ENCODE results near the gene CAMK4.

CAMK4 gene

DNA sequence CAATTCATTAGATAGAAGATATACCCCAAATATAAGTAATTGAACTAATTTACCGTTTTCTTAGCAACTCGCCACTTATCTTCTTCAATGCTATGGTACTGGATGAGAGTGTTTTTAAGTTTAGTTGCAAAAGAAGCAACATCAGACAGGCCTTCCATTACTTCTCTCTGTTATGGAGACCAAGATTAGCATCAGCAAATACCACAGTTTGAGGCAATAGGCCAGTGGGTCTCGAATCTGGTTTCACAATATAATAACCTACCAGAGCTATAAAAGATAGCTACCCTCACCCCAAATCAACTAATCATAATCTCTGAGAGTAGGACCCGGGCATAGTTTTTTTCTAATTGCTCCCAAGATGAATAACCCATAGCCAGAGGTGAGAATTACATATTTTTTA is 283.1 kb downstream of the CAMK4 start:
- DNase-seq, result no peak

DNA sequence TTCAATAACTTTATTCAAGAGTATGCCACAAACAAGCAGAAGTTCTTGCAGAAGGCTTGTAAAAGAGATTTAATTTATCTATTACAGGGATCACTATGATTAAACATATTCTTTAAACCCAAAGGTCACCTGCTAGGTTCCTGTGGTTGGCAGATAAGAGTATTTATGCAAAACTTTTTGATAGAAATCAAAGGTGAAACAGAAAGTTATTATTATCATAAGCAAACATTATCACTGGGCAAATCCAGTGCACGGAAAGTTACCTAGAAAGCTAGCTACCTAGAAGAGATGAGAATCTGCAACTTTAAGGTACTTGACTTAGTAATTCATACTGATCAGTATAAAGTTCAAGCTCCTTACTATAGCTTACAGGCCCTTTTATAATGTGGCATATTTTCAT is 284.9 kb downstream of the CAMK4 start:
- DNase-seq, result no peak

DNA sequence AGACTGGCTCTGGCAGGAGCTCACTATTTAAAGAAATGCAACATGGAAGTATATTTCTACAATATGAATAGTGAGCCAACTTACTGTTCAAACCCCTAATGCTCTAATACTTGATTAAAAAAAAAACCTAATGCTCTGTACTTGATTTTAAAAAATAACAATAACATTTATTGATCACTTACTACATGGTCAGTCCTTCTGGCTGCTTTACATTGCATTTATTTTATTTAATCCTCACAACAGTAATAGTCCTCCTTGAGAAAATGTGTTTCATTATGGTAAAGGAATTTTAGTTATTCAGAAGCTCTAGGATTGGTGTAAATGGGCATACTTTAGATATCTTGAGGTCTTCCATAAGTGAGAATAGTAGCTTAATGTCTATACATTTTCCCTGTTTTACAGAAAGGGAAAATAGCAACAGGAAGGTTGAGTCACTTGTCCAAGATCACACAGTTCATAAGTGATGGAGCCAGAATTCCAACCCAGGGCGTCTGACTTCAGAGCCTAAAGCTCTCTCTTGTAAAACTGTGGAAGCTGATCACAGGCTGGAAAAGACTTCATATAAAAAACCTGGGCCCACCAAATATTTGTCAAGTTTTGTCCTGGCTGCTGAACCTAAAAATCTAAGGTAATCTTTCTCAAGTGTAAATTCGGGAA is 287.1 kb downstream of the CAMK4 start:
- no peak for DNase-seq

DNA sequence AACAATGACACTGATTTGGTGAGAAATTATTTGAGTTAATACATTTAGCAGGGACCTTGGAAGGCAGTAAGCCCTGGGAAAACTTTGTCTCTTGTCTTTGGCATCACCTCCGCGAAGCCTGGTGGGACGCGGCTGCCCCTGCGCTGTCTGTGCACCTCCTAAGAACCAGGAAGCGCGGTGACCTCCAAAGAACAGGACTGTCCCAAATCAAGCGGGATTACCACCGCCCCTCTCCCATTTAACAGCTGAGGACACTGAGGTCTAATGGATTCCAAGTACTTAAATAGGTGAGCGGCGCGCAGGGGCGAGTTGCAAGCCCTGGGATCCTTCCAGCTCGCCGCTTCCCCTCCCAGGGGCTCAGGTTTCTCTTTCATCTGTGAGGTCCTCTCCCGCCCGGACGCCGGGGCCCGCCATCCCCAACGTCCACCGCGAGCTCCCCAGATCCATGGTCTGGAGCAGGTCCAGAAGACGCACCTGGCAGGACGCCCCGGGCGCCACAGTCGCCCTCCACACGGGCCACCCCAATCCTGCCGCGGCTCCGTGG is 287.7 kb downstream of the CAMK4 start:
- no peak for DNase-seq

DNA sequence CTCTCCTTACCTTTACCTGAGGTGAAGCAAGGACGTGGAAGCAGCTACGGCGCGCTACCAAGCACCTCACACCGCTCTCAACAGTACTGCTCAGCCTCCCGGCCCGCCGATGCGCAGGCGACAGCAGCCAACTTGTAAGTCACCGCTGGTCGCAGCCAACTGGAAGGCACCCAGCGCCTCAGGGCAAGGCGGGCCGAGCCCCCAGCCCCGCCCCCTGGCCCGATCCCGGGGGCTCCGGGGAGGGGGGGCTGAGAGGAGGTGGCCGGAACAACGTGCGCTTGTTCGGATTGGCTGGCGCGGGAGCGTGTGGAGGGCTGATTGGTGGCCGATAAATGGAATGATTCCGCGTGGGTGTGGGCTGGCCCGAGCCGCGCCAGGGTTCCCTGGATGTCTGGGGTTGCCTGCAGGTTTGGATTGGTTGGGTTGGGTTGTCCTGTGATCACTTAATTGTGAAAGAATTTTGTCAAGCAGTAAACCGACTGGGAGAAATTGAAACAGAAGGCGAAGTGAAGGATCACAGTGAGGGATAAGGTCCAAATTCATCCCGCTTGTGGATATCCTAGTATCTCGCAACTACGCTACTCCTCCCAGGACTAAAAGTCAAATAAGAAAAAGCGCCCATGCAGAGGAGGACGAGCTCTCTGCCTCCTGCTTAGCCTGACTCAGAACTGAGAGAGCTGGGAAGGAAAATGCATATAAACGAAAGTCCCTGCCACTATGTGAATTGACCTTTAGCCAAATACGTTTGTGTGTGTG is 288.4 kb downstream of the CAMK4 start, which contains the start of gene STARD4:
TSS of gene STARD4 (minus strand) at position 161 of the 756 bp plus-strand sequence. CDS start 5,102 bp downstream, outside the sequence.
- peak; percentile 98 for DNase-seq

DNA sequence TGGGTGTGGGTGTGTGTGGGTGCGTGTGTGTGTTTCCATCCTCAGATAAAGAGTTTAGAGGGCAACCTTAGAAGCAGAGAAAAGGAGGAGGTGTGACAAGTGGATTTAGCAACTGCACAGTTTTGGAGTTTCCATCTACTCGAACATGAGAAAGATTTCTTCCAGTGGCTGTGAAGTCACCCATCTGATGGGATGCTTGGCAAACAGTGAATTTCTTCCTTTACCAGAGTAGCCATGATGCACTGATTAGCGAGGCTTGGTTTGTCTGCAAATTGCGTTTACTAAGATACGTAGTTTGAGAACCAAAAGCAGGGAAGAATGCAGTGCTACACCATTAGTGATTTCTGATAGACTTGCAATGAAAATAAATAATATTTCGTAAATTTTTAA is 288.9 kb downstream of the CAMK4 start:
- DNase-seq, result no peak

DNA sequence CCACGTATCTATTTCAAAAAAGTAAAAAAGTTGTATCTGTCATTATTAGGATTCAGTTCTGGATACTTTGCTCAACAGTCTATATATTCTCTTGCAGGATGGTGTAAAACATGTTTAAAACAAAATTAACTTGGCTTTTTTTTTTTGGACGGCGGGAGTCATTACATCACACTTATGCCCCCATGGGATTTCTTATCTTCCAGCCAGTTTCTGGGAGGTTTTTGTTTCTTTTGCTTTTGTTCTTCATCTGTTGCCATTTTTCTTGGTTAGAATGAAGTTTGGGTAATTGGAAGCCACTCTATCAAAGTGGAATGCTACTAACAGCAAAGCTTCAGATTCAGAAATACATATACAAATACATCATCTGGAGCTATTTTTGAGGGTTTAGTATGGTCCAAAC is 289.9 kb downstream of the CAMK4 start:
- DNase-seq, result no peak

DNA sequence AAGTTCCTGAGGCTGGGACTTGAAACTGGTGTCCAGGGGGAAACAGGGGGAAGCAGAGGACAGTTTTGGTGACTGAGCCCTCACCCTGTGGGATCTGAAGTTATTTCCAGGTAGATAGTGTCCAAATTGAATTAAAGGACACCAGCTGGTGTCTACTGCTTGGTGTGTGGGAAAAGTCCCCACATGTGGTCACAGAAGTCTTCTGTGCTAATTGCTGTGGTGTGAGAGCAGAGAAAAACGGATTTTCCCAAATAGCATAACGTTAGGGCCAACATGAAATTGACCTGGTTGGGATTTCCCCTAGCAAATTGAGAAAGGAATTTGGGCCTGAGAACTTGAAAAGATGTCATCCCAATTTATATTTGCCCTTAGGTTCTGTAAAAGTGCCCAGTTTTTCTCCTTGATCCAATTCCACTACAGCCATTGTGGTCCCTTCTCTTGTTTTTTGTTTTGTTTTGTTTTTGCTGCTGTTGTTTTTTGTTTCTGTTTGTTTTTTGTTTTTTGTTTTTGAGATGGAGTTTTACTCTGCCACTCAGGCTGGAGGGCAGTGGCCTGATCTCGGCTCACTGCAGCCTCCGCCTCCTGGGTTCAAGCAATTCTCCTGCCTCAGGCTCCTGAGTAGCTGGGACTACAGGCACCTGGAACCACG is 293.8 kb downstream of the CAMK4 start:
- no peak for DNase-seq

DNA sequence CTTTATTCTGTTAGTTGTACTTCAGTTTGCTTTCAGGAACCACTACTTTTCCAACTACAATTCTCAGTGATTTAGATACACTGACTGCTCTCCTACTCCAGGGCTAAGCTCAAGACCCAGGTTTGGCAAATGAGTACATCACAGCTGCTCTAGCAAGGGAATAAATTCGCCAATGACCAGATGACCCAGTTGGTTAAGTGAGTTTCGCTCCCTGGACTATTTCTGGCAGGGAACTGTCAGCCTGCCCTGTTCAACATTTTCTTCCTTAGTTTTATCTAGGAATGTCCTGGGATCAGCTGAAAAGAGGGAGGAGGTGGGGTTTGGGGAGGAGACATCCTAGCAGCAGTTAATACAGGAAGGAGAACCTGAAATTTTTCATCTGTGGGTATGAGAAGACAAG is 294.6 kb downstream of the CAMK4 start:
- DNase-seq, result no peak

DNA sequence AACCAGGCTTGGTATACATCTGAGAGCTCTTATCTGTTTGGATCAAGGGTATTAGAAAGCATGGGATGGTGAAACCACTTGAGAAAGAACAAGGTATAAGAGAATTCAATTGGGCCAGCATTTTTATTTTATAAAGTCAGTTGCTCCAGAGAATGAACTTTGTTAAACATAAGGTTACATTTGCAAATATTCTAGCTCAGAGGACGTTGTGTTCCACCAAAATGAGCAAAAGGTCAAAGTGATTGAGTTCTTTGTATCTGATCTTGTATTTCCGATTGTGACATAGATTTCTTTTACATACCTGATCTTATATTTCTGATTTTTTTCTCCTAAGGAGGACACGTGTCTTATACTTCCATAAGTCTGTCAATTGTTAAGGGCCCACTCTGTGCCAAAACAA is 296.7 kb downstream of the CAMK4 start:
- no peak for DNase-seq

DNA sequence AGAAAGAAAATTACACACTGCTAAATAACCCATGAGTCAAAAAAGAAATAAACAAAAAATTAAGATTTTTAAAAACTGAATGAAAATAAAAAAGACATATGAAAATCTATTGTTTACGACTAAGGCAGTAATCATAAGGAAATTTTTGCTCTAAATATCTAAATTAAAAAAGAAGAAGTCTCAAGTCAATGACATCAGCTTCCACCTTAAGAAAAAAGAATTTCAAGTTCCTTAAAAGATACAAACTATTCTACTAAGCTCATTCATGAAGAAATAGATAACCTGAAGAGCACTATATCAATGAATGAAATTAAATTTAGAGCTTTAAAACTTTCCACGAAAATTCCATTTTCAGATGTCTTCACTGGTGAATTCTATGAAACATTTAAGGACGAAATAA is 303.9 kb downstream of the CAMK4 start:
- DNase-seq, result no peak

DNA sequence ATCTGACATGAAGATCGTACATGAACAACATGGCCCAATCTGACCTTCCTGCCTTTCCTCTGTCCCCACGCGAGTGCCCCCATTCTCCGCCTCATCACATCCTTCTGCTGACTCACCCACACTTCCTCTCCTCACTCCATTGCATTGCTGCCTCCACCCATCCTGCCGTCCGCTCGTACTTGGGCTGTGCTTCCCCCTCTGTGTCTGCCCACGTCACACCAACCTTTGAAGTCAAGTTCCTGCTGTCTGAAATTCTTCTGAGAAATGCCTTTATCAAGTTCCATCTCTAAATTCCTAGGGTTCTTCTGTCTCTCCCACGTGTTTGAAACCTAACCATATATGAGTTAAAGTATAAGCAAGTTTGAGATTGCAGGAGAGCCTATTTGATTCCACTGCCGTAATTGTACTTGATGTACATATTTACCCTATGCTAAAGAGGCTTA is 306.1 kb downstream of the CAMK4 start:
- no peak for DNase-seq

DNA sequence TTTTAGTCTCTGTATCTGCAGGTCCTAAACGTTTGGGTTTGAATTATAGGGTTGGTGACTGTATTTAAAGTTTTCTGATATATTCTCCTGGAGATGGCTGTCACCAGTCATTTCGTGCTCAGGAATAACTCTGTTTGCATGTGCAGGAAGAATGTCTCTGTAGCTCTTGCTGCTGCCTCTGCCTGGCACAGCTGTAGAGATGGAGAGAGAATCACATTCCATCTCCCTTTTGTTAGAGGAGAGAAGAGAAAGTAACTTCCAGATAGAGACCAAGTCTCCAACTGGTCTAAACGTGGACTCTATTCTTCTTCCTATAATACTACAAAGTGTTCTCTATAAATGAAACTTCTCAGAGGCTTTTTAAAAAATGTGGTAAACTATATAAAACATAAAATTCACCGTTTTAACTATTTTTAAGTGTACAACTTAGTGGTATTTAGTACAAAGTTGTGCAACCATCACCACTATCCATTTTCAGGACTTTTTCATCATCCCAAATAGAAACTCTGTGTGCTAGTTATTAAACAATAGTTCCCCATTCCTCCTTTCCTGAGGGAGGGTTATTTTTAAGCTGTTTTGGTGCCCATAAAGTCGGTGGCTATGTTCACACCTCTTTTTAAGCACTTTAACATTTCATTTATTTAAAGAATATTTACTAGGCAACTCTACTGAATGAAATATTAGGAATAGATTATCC is 308.9 kb downstream of the CAMK4 start:
- DNase-seq, result no peak

DNA sequence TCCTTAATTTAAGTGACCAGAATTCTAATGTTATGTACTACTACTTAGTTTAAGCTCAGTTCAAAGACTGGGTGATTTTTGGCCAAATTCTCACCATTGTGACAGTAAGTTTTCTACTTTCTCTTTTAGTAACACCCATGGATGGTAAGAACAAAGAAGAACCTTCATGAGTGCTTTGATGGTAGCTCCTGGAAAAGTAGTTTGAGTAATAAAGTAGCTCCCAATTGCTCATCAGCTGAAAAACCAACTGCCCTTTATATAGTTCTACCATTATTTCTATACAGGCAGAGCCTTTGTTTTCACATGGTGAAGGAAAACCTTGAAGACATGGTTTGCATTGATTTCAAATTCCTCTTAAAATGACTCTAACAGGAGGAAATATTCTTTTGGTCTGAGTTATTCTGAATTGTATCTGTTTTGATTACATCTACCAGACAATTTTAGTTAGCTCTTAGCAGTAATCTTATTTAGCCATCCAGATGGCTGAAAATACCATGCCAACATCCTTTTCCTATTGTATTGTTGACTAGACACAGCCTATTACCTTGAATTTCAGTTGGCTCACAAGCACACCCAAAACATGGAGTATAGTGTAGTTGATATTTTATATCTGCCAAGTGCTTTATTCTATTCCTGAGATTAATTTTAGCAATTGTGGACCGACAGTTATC is 311.8 kb downstream of the CAMK4 start:
- no peak for DNase-seq

DNA sequence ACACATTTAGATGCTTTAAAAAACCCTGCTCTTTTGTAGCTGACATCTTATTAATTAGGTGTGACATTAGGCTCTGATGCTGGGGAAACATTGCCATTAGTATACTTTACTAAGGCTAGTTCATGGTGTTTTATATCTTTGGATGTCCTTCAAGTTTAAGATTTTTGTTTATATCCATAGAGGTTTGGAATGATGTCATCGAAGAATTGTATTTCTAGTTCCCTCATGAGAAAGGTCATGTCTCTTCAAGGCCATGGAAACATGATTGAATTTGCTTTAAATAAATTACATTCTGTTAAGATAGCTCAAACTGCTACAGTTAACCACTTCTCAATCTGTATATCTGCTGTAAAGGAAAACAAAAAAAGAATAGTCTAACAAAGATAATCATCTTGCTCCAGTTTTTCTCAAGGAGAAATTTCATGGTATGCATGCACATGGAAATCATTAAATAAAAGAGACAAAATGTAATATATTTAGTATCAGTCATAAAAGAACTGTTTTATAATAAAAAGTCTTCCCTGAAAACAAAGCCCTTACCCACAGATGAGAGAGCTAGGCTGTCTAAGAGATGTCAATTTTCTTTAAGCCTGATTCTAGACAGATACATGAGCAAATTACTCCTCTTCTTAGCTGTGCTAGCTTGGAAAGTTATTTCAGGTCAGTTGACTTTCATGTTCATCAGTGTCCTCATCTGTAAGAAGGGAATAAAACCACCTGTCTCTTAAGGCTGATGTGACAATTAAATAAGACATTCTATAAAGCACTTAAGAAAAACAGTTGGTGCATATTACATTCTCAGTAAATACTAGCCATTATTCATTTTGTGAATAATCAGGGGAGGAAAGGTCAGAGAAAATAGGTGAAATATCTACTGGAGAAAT is 313.2 kb downstream of the CAMK4 start:
- DNase-seq, result peak; percentile 37

All from eye (tissue), 1 donor.